Cardiac fibroblast (primary cell): ENCODE results near the gene HSPA12A.

Source experiments
- DNase-seq, 2 donors: peaks; one replicate each; pipeline versions ENCODE4 v3.0.0 to v3.0.0-alpha.2; 2010; ENCODE audit warnings: low read depth in 2 of 2
- H3K4me3 ChIP-seq, 2 donors: replicated peaks in 1 of 2; 1 replicate in 1 of 2; 2 replicates in 1 of 2; pipeline ENCODE4 v1.5.1; 2011; ENCODE audit warnings: low read depth in 2 of 2, low read length in 2 of 2, mild to moderate bottlenecking in 2 of 2, moderate library complexity in 1 of 2
- TF ChIP-seq, protein P1 (sequence below): IDR thresholded peaks from one replicate; pipeline ENCODE4 v1.5.1; 2011; ENCODE audit warnings: low read depth, mild to moderate bottlenecking, low read length, inconsistent platforms

The HSPA12A gene

GRCh38 chr10:116670706-116671105 lies 71.7 kb downstream of the HSPA12A start:
- no peak for DNase-seq
- TF ChIP-seq, protein P1, sequence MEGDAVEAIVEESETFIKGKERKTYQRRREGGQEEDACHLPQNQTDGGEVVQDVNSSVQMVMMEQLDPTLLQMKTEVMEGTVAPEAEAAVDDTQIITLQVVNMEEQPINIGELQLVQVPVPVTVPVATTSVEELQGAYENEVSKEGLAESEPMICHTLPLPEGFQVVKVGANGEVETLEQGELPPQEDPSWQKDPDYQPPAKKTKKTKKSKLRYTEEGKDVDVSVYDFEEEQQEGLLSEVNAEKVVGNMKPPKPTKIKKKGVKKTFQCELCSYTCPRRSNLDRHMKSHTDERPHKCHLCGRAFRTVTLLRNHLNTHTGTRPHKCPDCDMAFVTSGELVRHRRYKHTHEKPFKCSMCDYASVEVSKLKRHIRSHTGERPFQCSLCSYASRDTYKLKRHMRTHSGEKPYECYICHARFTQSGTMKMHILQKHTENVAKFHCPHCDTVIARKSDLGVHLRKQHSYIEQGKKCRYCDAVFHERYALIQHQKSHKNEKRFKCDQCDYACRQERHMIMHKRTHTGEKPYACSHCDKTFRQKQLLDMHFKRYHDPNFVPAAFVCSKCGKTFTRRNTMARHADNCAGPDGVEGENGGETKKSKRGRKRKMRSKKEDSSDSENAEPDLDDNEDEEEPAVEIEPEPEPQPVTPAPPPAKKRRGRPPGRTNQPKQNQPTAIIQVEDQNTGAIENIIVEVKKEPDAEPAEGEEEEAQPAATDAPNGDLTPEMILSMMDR, result no peak
- H3K4me3 ChIP-seq, result no peak overlapping the region

DNA sequence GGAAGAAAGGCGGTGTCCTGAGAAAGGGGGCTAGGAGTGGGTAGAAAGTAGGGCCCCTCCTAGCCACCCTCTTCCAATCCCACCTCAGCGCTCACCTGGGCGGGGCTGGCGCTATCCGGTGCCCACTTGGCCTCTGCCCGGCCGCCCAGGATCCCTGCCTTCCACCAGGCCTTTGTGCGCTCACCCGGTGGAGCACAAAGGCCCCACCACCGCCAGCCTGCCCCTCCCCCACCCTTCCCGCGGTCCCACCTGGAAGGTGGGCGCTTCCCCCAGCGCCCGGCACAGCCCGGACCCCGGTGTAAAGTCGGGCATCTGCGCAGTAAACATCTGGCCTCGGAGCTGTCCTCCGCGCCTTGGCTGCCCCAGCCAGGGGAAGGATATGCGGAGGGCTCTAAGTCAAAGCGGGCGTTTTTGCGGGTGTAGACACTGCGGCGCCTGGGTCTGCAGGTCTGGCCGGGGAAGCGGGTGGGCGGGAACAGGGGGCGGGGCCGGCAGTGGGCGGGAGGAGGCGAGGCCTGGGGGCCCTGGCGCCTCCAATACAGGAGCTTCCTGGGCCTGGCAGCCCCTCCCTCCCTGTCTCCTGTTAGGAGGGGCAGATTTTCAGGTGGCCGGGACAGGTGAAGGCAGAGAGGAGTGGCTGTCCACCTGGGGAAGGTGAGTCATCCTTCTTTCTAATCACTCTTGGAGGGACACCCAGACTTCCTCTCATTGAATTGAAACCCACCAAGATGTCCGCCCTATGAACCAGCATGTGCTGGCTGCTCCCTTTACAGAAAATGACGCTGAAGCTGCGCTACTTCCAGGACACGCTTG lies 72.3 kb downstream of the HSPA12A start:
- H3K4me3 ChIP-seq, result peak overlapping the region in 1 of 2 donors; percentile 28
- DNase-seq, result peak in 1 of 2 donors; percentile 8
- TF ChIP-seq, protein P1, result no peak

DNA sequence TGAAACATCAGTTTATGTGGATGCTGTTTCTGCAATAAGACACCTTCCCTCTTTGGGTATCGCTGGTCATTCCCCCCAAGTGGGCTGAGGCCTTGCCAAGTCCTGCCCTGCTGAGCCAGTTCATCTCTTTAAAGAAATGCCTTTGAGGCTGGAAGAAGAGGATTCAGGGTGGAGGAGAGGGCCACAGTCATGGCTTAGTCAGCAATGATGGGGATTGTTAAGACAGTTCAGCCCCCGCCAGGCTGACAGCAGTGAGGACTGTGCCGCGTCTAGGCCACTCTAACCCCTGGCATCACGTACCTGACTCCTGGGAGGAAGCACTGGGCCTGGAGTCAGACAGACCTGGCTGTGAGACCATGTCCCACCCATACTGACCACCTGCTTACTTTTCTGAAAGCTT lies 73.3 kb downstream of the HSPA12A start:
- DNase-seq, result peak in 1 of 2 donors; percentile 18
- TF ChIP-seq, protein P1, result no peak
- no peak overlapping the region for H3K4me3 ChIP-seq

GRCh38 chr10:116668446-116668845 lies 73.9 kb downstream of the HSPA12A start:
- TF ChIP-seq, protein P1, result no peak
- DNase-seq, result no peak
- no peak overlapping the region for H3K4me3 ChIP-seq

DNA sequence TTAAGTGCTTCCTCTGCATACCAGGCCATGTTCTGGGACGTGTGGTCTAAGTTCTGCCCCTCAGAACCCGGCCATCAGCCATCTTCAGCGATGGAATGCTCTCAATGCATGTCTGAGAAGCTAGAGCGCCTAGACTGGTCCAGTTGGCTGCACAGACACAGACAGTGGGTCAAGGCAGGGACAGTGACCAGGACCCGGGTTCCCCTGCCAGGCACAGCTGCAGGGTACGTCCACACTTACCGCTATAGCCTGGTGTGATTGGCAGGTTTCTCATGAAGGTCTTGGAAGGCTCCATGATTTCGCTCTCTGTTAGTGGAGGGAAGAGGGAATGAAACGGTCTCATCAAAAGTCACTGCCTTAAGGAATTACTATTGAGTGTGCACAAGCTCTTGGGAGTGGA lies 74.3 kb downstream of the HSPA12A start:
- no peak for DNase-seq
- TF ChIP-seq, protein P1, result no peak
- no peak overlapping the region for H3K4me3 ChIP-seq

DNA sequence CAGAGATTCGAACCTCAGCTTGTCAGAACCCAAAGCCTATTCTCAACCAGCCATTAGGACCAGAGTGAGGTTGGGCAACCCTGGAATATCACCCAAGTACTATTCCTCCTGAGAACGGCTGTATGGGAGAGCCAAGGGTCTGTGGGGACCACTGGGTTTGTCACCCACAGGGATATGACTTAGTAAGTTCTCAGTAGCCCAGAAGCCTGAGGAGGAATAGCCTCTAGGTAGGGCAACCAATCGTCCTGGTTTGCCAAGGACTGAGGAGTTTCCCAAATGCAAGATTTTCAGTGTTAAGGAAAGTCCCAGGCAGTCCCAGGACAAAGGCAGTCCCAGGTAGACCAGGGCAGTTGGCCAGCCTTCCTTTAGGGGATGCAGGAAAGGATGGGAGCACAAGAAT lies 74.9 kb downstream of the HSPA12A start:
- TF ChIP-seq, protein P1, result no peak
- no peak overlapping the region for H3K4me3 ChIP-seq
- no peak for DNase-seq
